ENCODE measurements around the gene COL28A1. TPM values are rescaled to one million over a fixed set of nuclear protein-coding genes. Genes with fewer than 3 reads are reported as not detected.
"Not testable (repeated sequence)": the region's sequence is repeated elsewhere in the genome, so short reads cannot be mapped to it uniquely, and the experiment has no call there.

COL28A1 gene
- total and polyA plus RNA-seq, 12 donors: 0.35 to 8.1 (median 1.5) TPM

DNA sequence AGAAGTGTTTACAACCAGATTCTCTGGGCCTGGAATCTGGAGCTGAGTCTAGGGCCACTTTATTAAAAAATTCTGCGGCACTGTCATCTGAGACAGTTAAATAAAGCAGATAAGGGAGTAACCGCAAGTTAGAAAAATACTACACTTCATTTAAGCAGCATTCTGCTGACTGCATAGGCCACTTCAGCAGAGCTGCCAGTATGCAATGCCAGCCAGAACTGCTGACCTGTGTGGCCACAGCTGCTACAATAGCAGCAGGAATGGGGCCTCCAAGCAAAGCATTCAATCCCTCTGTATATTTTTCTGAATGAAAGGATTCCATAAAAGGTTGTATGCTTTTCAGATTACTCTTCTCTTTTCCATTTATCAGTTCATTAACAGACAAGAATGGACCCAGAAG lies 136.0 kb downstream of the COL28A1 start:
- DNase-seq (no peak), ATAC-seq (no peak)
- intact Hi-C loops (cut with DNase I): no loop called here
- Histone ChIP-seq H3K4me1 (no peaks in the 10 kb centered on the region), H3K27me3 (no peaks in the 10 kb centered on the region), H3K27ac (no peak overlapping the region), H3K36me3 (no peaks in the 10 kb centered on the region), H3K4me3 (no peak overlapping the region), H3K9me3 (no peaks in the 10 kb centered on the region)
- 87 to 89% methylated on average over 2 of the region's 2 CpGs for WGBS, 2 donors
- TF ChIP-seq, protein P1, sequence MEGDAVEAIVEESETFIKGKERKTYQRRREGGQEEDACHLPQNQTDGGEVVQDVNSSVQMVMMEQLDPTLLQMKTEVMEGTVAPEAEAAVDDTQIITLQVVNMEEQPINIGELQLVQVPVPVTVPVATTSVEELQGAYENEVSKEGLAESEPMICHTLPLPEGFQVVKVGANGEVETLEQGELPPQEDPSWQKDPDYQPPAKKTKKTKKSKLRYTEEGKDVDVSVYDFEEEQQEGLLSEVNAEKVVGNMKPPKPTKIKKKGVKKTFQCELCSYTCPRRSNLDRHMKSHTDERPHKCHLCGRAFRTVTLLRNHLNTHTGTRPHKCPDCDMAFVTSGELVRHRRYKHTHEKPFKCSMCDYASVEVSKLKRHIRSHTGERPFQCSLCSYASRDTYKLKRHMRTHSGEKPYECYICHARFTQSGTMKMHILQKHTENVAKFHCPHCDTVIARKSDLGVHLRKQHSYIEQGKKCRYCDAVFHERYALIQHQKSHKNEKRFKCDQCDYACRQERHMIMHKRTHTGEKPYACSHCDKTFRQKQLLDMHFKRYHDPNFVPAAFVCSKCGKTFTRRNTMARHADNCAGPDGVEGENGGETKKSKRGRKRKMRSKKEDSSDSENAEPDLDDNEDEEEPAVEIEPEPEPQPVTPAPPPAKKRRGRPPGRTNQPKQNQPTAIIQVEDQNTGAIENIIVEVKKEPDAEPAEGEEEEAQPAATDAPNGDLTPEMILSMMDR (IDR thresholded peaks at IDR 0.05): no peak

DNA sequence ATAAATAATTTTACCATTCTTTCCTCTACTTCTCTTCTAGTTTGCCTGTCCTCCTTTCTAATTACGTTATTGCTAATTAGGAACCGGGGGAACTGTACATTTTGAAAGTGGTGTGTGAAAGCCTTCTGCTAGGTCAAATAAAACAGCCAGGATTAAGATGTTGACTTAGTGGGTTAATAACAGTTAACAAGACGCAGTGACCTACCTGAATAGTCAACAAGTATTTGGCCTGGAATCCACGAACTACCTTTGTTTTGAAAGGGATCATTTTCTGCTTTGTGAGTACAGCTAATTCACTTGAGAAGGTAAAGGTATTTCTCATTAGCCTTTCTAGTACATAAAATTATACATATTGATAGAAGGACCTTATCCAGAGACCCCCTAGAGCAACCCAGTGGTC lies 139.9 kb downstream of the COL28A1 start:
- intact Hi-C loops (cut with DNase I): no loop called here
- 88 to 91% methylated on average over 4 of the region's 4 CpGs for WGBS, 2 donors
- no peak for DNase-seq
- Histone ChIP-seq H3K9me3 (peaks cover 0 to 18% (median 0%) of the 10 kb centered on the region in 11 donors), H3K36me3 (no peaks in the 10 kb centered on the region), H3K27ac (no peak overlapping the region), H3K4me1 (no peaks in the 10 kb centered on the region), H3K4me3 (no peak overlapping the region), H3K27me3 (no peaks in the 10 kb centered on the region)
- TF ChIP-seq, protein P1 (IDR thresholded peaks at IDR 0.05): no peak
- no peak for ATAC-seq

DNA sequence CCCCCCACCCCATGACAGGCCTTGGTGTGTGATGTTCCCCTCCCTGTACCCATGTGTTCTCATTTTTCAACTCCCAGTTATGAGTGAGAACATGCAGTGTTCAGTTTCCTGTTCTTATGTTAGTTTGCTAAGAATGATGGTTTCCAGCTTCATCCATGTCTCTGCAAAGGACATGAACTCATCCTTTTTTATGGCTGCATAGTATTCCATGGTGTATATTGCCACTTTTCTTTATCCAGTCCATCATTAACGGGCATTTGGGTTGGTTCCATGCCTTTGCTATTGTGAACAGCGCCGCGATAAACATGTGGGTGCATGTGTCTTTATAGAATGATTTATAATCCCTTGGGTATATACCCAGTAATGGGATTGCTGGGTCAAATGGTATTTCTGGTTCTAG lies 147.5 kb downstream of the COL28A1 start:
- H3K9me3 ChIP-seq: peaks cover 0 to 35% (median 5%) of the 10 kb centered on the region in 11 donors
- H3K27me3 ChIP-seq; ATAC-seq; DNase-seq; H3K4me1 ChIP-seq; intact Hi-C loops (cut with DNase I); H3K4me3 ChIP-seq; H3K36me3 ChIP-seq; H3K27ac ChIP-seq: not testable (repeated sequence)
- WGBS, 2 donors: 91 to 96% methylated on average over 4 of the region's 4 CpGs

DNA sequence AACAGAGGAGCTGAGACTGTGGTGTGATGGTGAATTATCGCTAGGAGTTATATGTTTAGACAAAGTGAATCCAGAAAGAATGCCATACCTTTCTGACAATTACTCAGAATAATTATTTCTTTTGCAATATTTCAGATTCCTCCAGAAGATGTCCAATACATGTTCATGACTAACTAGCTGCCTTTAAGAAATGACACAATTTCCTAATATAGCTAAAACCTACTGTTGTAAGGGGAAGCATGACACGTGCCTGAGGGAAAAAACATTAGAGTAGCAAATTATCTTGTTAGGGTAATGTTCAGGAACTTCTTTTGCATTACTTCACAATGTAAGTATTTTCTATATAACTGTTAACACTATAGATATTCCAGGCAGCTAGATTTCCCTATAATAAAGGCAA lies 150.3 kb downstream of the COL28A1 start:
- Histone ChIP-seq H3K9me3 (peaks cover 0 to 17% (median 5%) of the 10 kb centered on the region in 11 donors), H3K36me3 (no peaks in the 10 kb centered on the region), H3K4me1 (no peaks in the 10 kb centered on the region), H3K27ac (no peak overlapping the region), H3K27me3 (no peaks in the 10 kb centered on the region), H3K4me3 (no peak overlapping the region)
- 64 to 75% methylated on average over 2 of the region's 2 CpGs for WGBS, 2 donors
- no peak for DNase-seq
- intact Hi-C loops (cut with DNase I): no loop called here
- ATAC-seq: no peak
- TF ChIP-seq, protein P1 (IDR thresholded peaks at IDR 0.05): no peak

DNA sequence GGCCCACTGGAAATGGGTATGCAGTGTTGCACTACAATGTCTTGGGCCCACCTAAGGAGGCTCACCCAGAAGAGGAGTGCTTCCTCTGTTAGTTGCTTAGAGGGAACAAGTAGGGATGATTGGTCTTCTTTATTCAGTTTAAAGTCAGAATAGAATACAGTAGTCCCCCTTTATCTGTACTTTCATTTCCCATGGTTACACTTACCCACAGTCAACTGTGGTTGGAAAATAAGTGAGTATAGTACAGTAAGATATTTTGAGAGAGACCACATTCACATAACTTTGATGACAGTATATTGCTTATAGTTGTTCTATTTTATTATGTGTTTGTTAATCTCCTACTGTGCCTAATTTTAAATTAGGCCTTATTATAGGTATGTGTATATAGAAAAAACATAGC lies 151.4 kb downstream of the COL28A1 start:
- H3K4me3 ChIP-seq: no peak overlapping the region
- no peaks in the 10 kb centered on the region for H3K36me3 ChIP-seq
- intact Hi-C loops (cut with DNase I): no loop called here
- H3K27me3 ChIP-seq: no peaks in the 10 kb centered on the region
- no peaks in the 10 kb centered on the region for H3K4me1 ChIP-seq
- ATAC-seq (no peak), DNase-seq (no peak)
- TF ChIP-seq, protein P1 (IDR thresholded peaks at IDR 0.05): no peak
- H3K9me3 ChIP-seq: peaks cover 0 to 11% (median 0%) of the 10 kb centered on the region in 11 donors
- no peak overlapping the region for H3K27ac ChIP-seq

All from heart right ventricle (tissue), 16 donors.